SW 1271 (cell line): ENCODE results near the gene KIF4A.
A peak's percentile ranks its signal among the peaks of the same experiment; 100 is the strongest.
"Not testable (repeated sequence)": the region's sequence is repeated elsewhere in the genome, so short reads cannot be mapped to it uniquely, and the experiment has no call there.

Experiments used
- DNase-seq, 2 experiments: peaks; one replicate each; lab custom pipeline; 2025; lab: John Stamatoyannopoulos, UW

The KIF4A gene

GRCh38 chrX:70289793-70290770 lies at the start of gene KIF4A, which contains the start of gene PDZD11:
Gene KIF4A, plus strand, starts transcription at chrX:70290104. Its CDS starts 355 bp downstream, at chrX:70290459.
Gene PDZD11, minus strand, starts transcription at chrX:70289927. Its CDS starts 586 bp downstream, at chrX:70289341.
- peak; percentile 67 to 77 for DNase-seq

GRCh38 chrX:70240751-70241150 lies 49.2 kb upstream of the KIF4A start:
- no peak for DNase-seq

- DNase-seq: no peak
These were observed 48.4 kb upstream of the KIF4A start for GRCh38 chrX:70241501-70241900.

- DNase-seq: not testable (repeated sequence)
These were observed 46.3 kb upstream of the KIF4A start for GRCh38 chrX:70243601-70244000.

DNA sequence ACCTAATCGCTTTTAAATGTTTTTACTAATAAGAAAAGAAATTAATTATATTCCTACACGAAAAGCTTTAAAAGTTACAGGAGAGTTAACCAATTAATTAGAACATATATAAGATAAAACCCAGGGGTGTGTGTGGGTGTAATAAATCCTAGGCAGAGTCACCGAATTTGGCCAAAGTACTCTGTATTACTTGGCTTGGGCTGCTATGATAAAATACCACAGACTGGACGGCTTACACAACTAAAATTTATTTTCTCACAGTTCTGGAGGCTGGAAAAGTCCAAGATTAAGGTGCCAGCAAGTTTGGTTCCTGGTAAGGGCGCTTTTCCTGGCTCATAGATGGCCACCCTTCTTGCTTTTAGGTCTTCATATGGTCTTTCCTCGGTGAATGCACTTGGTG lies 45.0 kb upstream of the KIF4A start:
- DNase-seq: no peak

- no peak for DNase-seq
These were observed 42.7 kb upstream of the KIF4A start for GRCh38 chrX:70247252-70247651.

DNA sequence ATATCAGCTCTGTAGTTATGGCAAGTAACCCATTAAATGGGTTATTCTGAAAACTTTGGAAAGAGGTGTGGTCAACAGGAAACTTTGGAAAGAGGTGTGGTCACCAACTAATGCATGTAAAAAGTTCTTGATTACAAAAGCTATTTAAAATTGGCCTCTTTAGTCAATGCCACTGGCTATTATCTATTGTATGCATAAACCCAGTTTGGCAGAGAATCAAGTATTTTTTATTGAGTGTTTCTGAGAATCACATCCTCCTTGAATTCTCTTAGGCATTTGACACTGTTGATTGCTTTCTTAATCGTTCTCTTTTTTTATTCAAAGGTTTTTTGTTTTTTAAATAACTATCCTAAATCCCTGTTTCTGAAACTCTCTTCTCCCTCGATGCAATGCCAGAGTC lies 37.4 kb upstream of the KIF4A start:
- no peak for DNase-seq

DNA sequence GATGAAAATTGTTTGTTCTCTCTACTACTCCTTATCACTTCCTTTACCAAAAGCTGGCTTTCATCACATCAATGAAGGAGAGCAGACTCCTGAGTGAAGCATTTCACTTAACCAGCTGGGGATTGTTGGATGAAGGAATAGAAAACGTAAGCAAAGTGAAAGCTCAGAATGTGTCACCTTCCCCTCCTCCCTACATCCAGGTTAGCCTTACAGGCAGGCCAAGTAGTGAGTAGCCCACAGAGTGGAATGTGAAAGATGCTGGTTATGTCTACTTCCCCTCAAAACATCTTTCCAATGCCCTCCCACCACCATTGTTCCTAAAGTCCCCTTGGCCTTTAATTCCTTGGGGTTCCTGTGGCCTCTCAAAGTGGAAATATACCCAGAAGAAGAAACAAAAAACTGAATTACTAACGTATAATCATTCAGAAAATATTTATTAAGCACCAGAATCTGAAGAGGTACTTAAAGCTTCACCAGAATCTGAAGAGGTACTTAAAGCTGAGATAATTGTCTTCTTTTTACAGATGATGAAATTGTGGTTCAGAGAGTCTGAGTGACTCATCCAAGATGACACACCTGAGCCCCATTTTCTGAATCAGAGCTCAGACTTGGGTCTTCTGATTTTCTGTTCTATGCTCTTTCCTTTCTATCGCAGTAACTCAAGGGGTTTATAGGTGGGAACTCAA lies 36.4 kb upstream of the KIF4A start:
- no peak for DNase-seq

DNA sequence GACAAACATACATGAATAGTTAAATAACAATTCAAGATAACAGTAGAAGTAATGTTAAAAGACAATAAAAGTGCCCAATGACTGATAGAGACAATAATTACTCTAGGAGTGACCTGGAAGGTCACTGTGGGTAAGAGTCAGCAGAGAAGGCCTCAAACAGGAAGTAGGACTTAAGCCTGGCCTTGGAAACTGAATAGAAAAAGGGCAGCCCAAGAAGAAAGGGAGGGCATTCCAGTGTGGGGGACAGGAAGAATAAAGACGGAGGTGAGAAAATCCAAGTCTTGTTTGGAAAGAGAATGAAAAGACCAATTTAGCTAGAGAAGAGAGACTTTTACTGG lies 35.9 kb upstream of the KIF4A start:
- DNase-seq: no peak

DNA sequence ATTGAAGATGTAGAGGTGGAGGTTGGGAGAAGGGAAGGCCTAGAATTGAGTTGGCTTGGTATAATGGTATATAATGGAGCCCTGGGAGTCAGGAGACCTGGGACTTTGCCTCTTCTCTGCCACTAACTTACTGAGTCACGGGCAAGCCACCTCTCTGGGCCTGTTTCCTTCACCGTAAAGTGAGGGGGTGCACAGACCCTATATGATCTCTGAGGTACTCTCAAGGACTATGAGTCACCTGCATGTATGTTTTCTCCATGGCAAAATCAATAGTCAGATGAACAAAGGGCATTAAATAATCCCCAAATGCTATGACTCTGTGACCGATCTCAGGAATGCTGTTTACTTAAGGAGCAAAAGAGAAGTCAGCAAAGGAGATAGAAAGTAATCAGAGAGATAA lies 35.0 kb upstream of the KIF4A start:
- no peak for DNase-seq

DNA sequence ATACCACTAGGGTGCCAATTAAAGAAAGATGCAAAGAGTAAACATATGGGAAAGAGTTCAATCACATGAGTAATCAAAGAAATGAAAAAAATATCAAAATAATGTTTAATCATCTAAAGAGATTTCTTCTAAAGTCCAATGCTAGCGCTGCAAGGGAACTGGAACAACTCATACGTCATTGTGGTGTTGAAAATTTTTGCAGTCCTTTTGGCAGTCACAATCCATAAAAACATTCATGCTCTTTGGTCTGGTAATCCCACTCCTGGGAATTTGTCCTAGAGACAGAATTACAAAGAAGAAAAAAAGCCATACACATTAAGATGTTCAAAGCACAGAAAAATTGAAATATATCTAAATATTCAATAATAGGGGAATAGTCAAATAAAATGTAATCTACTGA lies 34.5 kb upstream of the KIF4A start:
- no peak for DNase-seq

DNA sequence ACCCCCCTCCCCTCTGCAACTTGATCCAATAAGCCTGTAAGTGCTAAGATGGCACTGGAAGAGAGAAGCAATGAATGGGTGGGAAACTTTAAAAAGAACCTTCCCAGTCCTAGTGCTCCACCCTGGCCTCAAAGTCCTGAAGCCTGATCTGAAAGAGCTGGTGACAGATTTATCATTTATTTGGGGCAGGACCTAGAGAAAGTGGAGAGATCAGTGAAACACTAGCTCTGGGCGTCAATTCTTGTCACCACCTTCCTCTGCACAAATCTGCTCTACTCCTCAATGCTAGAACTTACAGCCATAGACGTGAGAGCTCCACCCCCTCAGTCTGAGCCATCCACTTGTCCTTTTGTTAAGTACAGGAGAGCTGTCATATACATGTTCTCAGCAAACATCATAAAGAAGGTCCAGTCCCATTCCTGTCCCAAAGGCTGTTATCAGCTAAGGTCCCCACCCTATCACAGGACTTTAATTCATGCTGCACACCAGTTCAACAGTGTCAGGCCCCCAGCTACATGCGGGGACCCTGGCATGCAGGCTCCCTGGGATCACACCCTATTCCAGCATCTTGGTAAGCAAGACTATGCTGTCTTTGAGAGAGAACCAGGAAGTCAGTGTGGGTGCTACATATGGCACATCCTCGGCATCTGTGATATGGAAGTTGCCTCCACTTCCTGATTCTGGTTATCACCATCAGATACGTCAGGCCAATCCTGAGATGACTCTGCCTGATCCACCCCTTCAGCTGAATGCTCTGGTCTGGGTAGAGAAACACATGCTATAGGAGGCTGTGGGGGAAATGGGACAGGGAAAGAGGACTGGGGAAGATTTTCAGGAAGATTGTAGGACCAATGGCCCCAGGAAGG lies 32.2 kb upstream of the KIF4A start:
- DNase-seq: no peak

GRCh38 chrX:70260104-70260503 lies 29.8 kb upstream of the KIF4A start, which contains the start of gene P2RY4:
Gene P2RY4, minus strand, starts transcription at chrX:70260204. Its CDS starts 580 bp downstream, at chrX:70259624.
- no peak for DNase-seq

DNA sequence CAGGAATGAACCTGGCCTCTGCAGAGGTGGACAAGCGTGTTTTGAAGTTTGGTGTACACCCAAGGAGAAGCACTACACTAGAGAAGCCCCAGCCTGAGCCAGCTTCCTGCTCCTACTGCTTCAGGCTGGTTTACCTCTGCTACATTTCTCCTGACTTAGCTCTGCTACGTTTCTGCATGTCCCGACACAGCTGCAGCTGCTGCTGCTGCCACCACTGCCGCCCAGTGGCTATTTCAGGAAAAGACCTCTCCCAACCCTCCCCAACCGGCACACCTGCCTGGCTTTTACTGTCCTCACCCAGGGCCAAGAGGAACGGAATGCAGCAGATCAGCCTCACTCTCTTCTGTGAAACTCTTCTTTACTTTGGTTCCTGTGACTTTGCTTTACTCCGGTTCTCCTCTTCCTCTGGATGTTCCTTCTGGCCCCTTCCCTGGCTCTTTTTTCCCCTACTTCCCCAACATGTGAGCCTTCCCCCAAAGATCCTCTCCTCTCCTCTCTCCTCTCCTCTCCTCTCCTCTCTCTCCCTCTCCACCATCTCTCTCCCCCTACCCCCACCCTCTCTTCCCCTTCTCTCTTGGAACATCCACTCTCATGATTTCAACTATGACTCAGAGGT lies 26.8 kb upstream of the KIF4A start:
- DNase-seq: peak in 1 of 2 experiments; percentile 10

- DNase-seq: no peak
These were observed 25.1 kb upstream of the KIF4A start for GRCh38 chrX:70264784-70265183.

DNA sequence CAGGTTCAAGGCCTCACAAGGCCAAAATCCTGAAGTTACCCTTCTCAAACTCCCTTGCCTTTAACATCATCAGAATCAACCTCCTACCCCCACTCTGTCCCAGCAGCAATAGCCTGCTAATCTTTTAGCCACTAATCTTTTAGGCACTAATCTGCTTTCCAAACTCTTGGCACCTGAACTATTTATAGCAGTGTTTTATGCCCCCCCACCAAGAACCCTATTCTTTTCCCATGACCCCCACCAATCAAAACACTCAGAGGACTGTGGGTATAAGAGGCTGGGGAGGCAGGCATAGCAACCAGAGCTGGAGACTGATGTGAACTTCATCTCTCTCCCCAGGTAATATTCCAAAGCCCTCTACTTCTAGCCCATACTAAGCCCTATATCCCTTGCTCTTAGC lies 21.9 kb upstream of the KIF4A start, which contains the start of gene ARR3:
Gene ARR3 (plus strand): TSS at position 301 of the 400 bp plus-strand sequence. CDS start 1,052 bp downstream, outside the sequence.
- DNase-seq: no peak

- not testable (repeated sequence) for DNase-seq
These were observed 15.9 kb upstream of the KIF4A start for GRCh38 chrX:70274029-70274428.

DNA sequence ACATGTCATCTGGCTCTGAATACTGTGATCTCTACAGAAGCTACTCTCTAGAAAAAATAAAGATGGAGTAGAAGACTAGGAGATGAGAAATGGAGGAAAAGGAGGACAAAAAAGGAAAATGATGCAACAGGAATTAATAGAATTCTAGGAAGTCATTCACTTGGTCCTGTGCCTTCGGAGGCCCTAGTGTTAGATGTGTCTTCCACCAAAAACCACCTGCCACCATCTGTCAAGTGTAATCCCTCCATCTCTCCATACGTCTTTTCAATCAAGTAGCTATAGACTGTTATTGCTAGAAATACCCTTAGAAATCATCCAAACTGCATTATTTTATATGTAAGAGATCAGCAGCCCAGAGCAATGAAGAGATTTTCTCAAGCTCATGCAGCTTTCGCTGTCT lies 10.8 kb upstream of the KIF4A start:
- no peak for DNase-seq

- DNase-seq: no peak
These were observed 9.3 kb upstream of the KIF4A start for GRCh38 chrX:70280573-70280972.

- DNase-seq: no peak
These were observed 8.0 kb upstream of the KIF4A start, which contains the start of gene RAB41 for GRCh38 chrX:70281951-70282350. Gene RAB41, plus strand, starts transcription at chrX:70282172. Its CDS starts 46 bp downstream, at chrX:70282218.

DNA sequence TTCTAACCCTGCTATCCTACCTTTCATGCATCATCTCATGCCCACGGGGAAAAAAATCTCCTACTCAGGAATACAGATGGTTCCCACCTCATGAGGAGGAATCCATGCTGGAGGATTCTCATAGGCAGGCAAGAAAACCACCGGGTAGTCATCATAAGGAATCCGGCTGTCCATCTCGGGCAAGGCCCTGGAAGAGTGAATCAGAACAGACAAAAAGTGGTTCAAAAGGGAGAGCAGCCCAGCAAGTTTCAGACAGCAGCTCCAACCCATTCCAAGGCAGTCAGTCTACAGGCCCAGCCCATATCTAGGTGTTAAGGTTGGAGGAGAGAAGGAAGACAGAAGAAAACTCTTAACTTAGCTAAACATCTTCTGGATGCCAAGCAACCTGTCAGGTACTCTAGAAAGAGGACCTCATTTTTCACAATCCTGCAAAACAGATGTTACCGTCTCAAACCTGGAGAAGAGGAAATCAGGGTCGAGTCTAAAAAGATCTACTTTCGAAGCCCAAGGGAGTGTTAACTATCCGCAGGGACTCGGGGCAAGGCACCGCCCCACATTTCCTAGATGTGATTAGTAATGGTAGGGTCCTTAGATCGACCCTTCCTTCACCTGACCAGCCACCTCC lies 624 bp upstream of the KIF4A start:
- DNase-seq: no peak
